HL-60/S4 (cell line): ENCODE results near the gene ULK4.

Experiments used
- in situ Hi-C: fragments of 300-500 bp; cut with MboI; formaldehyde crosslinking; loops from 2 replicates; pipeline ENCODE4 v1.14.3; 2022; ENCODE audit warnings: low sequenced_read_pairs

The ULK4 gene

GRCh38 chr3:41329881-41330280, 632.0 kb downstream of the ULK4 start:
- in situ Hi-C loops: no loop called here

- in situ Hi-C loops: no loop called here
Measured at GRCh38 chr3:41328926-41329325, 633.0 kb downstream of the ULK4 start.

DNA sequence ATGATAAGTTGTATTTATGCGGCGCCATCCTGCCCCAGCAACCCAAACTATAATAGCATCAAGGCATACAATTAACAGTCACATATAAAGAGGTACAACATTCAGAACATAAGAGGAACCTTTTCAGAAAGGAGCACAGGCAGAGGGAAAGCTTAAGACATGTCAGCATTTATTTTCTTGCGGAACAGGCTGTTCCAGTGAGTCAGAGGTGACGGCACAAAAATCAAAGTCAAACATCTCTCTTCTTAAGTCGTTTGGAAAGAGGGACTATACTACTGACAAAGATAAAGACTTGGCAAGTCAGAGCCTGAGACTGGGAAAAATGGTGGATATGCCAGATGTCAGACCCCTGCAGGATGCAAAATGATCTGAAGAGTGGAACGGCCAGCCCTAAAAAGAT, 634.2 kb downstream of the ULK4 start:
- in situ Hi-C loops: no loop called here

DNA sequence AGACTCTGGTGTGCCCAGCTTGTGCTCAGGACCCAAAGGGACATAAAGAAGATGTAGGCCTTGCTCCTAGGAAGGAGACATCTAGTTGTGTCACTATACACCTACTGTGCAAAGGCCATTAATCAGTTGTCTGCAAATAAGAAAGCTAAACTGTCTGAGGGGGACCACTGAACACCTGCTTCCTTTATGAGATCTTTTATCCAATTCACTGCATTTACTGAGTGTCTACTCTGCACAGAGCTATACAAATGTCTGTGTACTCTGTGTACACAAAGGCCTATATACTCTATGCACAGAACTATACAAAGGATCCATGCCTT, 637.8 kb downstream of the ULK4 start:
- in situ Hi-C loops: no loop called here

GRCh38 chr3:41323467-41324155, 638.3 kb downstream of the ULK4 start:
- in situ Hi-C loops: no loop called here

DNA sequence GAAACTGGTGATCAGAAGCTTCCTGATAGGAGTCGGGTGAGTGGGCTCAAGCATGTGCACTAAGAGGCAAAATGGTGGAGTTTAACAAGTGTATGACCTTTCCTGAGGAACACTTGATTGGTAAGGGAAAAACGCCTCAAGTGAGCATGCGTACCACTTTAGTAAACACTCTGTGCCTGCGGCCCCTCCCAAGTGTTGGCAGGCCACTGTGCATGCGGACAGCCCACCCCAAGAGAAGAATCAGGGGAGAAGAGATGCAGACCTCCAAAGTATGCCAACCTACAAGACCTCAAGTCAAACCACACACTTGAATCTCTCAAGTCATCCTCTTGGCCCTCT, 640.3 kb downstream of the ULK4 start:
- in situ Hi-C loops: no loop called here

DNA sequence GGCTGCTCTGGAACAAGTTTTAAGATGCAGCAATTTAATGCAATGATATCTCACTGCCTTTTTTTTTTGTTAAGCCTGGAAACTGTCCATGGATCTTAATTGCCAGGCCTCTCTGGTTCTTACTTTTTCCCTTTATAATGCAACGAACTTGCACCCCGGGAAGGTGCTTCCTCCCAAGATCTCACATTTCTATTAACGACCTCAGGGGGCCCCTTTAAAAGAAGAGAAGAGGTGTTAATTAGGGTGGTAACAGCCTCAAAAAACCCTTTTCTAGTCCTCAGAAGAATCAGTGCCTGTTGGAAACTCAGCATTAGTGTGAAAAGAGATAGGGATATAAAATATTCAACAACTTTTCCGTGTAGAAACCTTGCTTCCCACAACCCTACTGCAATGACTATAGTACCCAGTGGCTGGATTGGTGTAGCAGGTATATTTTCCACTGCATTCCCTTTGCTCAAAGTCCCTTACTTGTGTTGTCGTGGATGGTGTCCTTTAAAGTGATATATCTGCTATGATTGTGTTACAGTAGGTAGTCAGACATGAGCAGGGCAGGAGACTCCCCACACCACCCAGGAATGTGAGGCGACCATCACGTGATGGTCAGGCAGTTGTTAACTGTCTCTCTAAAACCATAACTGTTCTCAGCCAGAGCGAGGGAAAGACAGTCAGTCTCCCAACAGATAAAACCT, 640.8 kb downstream of the ULK4 start:
- in situ Hi-C loops: no loop called here

DNA sequence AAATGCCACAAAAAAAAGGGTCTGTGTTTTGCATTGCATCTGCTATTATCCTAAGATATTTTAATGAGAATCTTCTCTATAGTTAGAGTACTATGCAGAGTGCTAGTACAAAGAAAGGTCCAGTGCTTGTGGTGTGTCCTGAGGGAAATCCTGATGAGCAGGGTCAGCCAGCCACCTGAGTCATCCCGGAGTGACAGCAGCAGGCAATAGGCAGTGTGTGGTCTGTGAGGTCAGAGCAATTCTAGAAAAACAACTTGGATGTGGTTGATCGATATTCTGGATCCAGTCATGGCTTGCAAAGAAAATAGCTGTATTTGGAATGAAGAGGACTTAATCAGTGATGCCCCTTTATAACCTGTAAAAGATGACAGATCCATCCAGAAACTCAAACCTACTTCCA, 643.4 kb downstream of the ULK4 start:
- in situ Hi-C loops: no loop called here

DNA sequence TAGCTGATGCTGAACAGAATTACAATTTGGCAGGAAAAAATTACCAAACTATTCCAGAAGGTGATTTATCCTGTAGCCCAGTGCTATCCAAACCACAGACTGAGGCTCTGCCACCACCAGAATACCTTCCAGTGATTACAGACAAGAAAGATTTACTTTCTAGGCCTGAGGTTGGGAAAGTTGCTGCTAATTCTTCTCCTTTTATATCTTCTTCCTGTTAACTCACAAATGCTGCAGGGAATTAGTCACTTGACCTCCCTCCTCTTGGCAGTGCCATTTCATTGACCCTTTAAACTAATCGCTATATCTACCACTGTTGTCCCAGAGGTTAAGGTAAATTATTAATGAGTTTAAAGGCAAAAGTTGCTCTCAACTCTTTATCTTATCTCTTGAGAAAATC, 644.2 kb downstream of the ULK4 start:
- in situ Hi-C loops: no loop called here

GRCh38 chr3:41317298-41317697, 644.6 kb downstream of the ULK4 start:
- in situ Hi-C loops: no loop called here

- in situ Hi-C loops: no loop called here
Measured at GRCh38 chr3:41315126-41315525, 646.8 kb downstream of the ULK4 start.

DNA sequence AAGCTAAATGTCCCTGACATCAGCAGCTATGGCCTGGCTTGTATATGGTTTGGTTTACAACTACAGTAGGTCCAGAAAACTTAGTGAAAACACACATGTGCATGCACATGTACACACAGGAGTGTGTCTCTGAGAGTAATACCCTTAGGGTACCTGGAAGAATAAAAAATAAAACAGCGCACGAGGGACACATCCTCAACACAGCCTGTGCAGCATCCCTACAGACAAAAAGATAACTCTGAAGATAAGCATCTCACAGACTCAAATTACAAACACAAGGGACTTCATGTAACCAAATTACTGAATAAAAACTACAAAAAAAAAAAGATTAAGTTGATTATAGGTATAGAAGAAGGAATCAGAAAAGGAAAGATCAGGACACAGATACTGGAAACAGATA, 653.8 kb downstream of the ULK4 start:
- in situ Hi-C loops: no loop called here

GRCh38 chr3:41307065-41307464, 654.8 kb downstream of the ULK4 start:
- in situ Hi-C loops: no loop called here

DNA sequence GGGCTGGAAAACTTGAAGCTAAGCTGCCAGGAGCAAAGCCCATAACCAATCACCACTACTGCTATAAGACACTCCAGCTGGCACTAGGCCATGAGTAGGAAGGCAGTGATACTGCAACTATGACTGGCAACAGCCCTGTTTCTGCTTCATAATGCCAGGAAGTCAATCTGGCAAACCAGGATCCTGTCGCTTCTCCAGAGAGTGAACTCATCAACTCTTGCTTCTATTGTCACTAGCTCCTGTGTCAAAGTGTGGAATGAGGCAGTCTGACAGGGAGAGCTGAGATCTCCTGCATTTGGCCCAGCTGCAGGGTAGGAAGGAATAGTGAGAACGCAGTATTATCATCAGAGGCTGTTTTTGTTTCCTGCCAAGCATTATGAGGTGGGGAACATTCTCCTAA, 657.3 kb downstream of the ULK4 start:
- in situ Hi-C loops: no loop called here

GRCh38 chr3:41302295-41302694, 659.6 kb downstream of the ULK4 start:
- in situ Hi-C loops: no loop called here

GRCh38 chr3:41301548-41301947, 660.4 kb downstream of the ULK4 start:
- in situ Hi-C loops: no loop called here

DNA sequence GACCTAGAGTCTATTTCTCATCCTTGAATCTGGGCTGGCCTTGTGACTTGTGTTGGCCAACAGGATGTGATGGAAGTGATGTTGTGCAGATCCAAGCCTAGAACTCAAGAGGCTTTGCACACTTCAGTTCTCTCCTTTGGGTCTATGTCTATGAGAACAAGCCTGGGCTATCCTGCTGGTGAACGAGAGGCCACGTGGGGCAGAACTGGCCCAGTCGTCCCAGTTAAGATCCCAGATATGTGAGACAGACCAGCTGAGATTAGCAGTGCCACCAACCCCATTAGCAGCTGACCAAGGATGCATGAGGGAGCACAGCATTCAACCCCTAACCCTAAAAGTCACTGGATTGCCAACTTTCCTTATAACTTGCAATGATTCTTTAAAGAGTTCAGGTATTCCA, 662.9 kb downstream of the ULK4 start:
- in situ Hi-C loops: no loop called here

DNA sequence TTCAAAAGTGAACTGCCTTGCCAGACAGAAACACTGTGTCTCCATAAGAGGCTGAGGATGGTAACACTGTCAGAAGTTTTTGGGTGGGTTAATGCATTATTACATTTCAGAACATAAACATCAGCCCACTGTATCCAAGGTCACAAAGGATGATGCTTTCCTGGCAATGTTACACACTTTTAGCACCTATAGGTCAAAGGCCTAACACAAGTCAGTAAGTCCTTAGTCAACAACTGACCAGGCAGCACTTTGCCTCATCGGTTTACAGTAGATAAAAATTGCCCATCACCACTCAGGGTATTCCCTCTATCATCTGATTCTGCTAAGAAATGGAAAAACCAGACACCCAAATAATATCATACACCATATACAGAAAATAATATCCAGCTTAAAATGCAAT, 664.2 kb downstream of the ULK4 start:
- in situ Hi-C loops: no loop called here

DNA sequence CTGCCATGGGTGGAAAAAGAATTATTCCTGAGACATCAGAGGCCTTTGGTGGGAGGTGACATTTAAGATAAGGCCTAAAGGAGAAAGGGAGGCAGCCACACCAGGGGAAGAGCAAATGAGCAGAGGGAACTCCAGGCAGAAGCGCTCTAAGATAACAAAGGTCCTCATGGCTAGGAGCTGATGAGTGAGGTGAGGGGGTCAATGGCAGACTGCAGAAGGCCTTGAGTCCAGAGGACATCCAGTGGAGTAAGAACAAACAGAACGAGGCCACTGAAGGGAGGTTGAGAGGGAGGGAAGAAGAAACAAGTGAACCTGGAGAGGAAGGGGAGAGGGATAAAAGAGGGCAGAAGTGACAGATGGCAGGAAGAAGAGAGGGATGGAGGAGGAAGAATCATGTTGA, 665.3 kb downstream of the ULK4 start:
- in situ Hi-C loops: no loop called here

GRCh38 chr3:41295740-41296139, 666.2 kb downstream of the ULK4 start:
- in situ Hi-C loops: no loop called here

- in situ Hi-C loops: no loop called here
Measured at GRCh38 chr3:41293169-41293681, 668.7 kb downstream of the ULK4 start.

- in situ Hi-C loops: no loop called here
Measured at GRCh38 chr3:41290736-41291135, 671.2 kb downstream of the ULK4 start.

DNA sequence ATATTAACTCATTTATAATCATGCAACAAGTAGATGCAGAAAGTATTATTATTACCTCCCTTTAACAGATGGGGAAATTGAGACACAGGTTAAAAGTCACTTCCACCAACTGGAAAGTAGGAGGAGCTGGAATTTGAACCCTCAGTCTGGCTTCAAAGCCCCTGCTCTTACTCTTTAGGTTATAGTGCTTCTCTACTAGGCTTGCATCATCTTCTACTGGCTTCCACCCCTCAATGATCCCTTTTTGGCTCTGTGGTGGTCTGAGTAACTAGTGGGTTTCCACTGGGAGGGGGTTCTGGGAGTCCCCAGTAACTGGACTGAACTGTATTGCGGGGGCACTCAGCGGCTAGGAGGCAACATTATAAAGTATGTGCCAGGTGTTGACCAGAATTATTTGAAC, 671.6 kb downstream of the ULK4 start:
- in situ Hi-C loops: no loop called here
